Endodermal cell (in vitro differentiated cells): ENCODE results near the gene RASGEF1C. TPM values are rescaled to one million over a fixed set of nuclear protein-coding genes. Genes with fewer than 3 reads are reported as not detected.

ENCODE experiments used
- DNase-seq: peaks from one replicate; pipeline ENCODE4 v3.0.0-alpha.2; 2017
- H3K27ac ChIP-seq: 2 replicates; pipeline ENCODE4 v1.5.1; 2013; ENCODE audit warnings: mild to moderate bottlenecking, low read depth, low read length, moderate library complexity
- H3K27me3 ChIP-seq: 2 replicates; pipeline ENCODE4 v1.6.1; 2013; ENCODE audit warnings: mild to moderate bottlenecking, low read length, moderate library complexity; ENCODE audit not compliant: insufficient read depth, control insufficient read depth, poor library complexity, severe bottlenecking
- H3K36me3 ChIP-seq: 2 replicates; pipeline ENCODE4 v1.7.0; 2013; ENCODE audit warnings: mild to moderate bottlenecking, low read length, moderate library complexity; ENCODE audit not compliant: control insufficient read depth, insufficient read depth
- H3K4me1 ChIP-seq: one replicate; pipeline ENCODE4 v1.7.0; 2013; ENCODE audit warnings: low read length; ENCODE audit not compliant: control insufficient read depth, insufficient read depth
- H3K4me3 ChIP-seq: 2 replicates; pipeline ENCODE4 v1.5.1; 2013; ENCODE audit warnings: mild to moderate bottlenecking, low read length, moderate library complexity
- H3K9ac ChIP-seq: 2 replicates; pipeline ENCODE4 v1.6.1; 2013; ENCODE audit warnings: mild to moderate bottlenecking, low read length, moderate library complexity; ENCODE audit not compliant: poor library complexity, severe bottlenecking; ENCODE audit errors: extremely low read depth
- H3K9me3 ChIP-seq: 2 replicates; pipeline ENCODE4 v1.6.1; 2013; ENCODE audit warnings: mild to moderate bottlenecking, low read length, moderate library complexity; ENCODE audit not compliant: control insufficient read depth
- H3K27ac Mint-ChIP-seq: 2 replicates; pipeline ENCODE4 v1.8.0; 2020; ENCODE audit warnings: mixed read lengths
- H3K27me3 Mint-ChIP-seq: 2 replicates; pipeline ENCODE4 v1.8.0; 2021; ENCODE audit warnings: mild to moderate bottlenecking, mixed read lengths; ENCODE audit not compliant: insufficient read depth
- H3K36me3 Mint-ChIP-seq: 2 replicates; pipeline ENCODE4 v1.8.0; 2020; ENCODE audit warnings: low read depth, mixed read lengths
- H3K4me1 Mint-ChIP-seq: 2 replicates; pipeline ENCODE4 v1.8.0; 2020; ENCODE audit warnings: mixed read lengths
- H3K4me3 Mint-ChIP-seq: 2 replicates; pipeline ENCODE4 v1.8.0; 2020; ENCODE audit warnings: mild to moderate bottlenecking, moderate library complexity, mixed read lengths
- H3K9me3 Mint-ChIP-seq: 2 replicates; pipeline ENCODE4 v1.8.0; 2020; ENCODE audit warnings: mild to moderate bottlenecking, mixed read lengths
- CTCF ChIP-seq: fragments of 200-600 bp; sonication (generic); conservative IDR thresholded peaks from 2 replicates; pipeline ENCODE4 v1.5.0; 2021; ENCODE audit warnings: antibody characterized with exemption, mild to moderate bottlenecking
- WGBS, 2 experiments: methylation state at CpG; one replicate each; pipeline versions ENCODE4 v1.1.5 to v1.1.7; 2013; ENCODE audit warnings: missing lambda C conversion rate in 2 of 2, mixed read lengths in 1 of 2; ENCODE audit not compliant: insufficient coverage in 1 of 2, insufficient read length in 1 of 2; 5-methylcytosine and 5-hydroxymethylcytosine counted together
- total RNA-seq, 2 donors: library from RNA; stranded (reverse); fragmentation: NEBNext Ultra II Directional in 1 of 2; extraction: Animal tissue kit (Norgen Biotek cat#: 25700) in 1 of 2; gene quantifications; 2 replicates in 1 of 2; 3 replicates in 1 of 2; pipeline ENCODE4 v1.2.1, GENCODE V29; 2021

The RASGEF1C gene
- total RNA-seq, 2 donors from 2014 or later, result 0.62 to 0.75 TPM

- H3K9me3 Mint-ChIP-seq, result no peaks in the 10 kb centered on the region
- no peak overlapping the region for H3K27ac Mint-ChIP-seq
- H3K27ac ChIP-seq, result no peak overlapping the region
- peak overlapping the region; percentile 45 for H3K4me3 Mint-ChIP-seq
- DNase-seq, result no peak
- peaks cover 9% of the 10 kb centered on the region for H3K4me1 Mint-ChIP-seq
- 83 to 88% methylated on average over 11 to 14 of the region's 14 CpGs for WGBS, 2 experiments
- no peaks in the 10 kb centered on the region for H3K4me1 ChIP-seq
- no peaks in the 10 kb centered on the region for H3K9me3 ChIP-seq
- H3K36me3 Mint-ChIP-seq, result no peaks in the 10 kb centered on the region
- H3K4me3 ChIP-seq, result peak overlapping the region; percentile 74
- TF ChIP-seq CTCF, result no peak
- no peaks in the 10 kb centered on the region for H3K36me3 ChIP-seq
- H3K27me3 ChIP-seq, result peaks cover 9% of the 10 kb centered on the region
- H3K27me3 Mint-ChIP-seq, result peaks cover 42% of the 10 kb centered on the region
- H3K9ac ChIP-seq, result no peak overlapping the region
Measured at GRCh38 chr5:180208038-180208434, 975 bp downstream of the RASGEF1C start.

GRCh38 chr5:180207593-180207992 is 1.4 kb downstream of the RASGEF1C start:
- peak overlapping the region; percentile 45 for H3K4me3 Mint-ChIP-seq
- no peaks in the 10 kb centered on the region for H3K9me3 Mint-ChIP-seq
- H3K36me3 Mint-ChIP-seq, result no peaks in the 10 kb centered on the region
- H3K4me3 ChIP-seq, result no peak overlapping the region
- H3K4me1 Mint-ChIP-seq, result peaks cover 9% of the 10 kb centered on the region
- peaks cover 9% of the 10 kb centered on the region for H3K27me3 ChIP-seq
- DNase-seq, result peak; percentile 71
- no peak overlapping the region for H3K27ac ChIP-seq
- no peak overlapping the region for H3K27ac Mint-ChIP-seq
- 85 to 96% methylated on average over 7 to 25 of the region's 25 CpGs for WGBS, 2 experiments
- no peak for TF ChIP-seq CTCF
- H3K27me3 Mint-ChIP-seq, result peaks cover 42% of the 10 kb centered on the region
- H3K4me1 ChIP-seq, result no peaks in the 10 kb centered on the region
- no peak overlapping the region for H3K9ac ChIP-seq
- no peaks in the 10 kb centered on the region for H3K36me3 ChIP-seq
- H3K9me3 ChIP-seq, result no peaks in the 10 kb centered on the region

- Histone ChIP-seq H3K9ac (no peak overlapping the region), H3K27me3 (peaks cover 9% of the 10 kb centered on the region), H3K4me1 (no peaks in the 10 kb centered on the region), H3K36me3 (no peaks in the 10 kb centered on the region), H3K9me3 (no peaks in the 10 kb centered on the region), H3K27ac (no peak overlapping the region), H3K4me3 (no peak overlapping the region)
- H3K27me3 Mint-ChIP-seq, result peaks cover 40% of the 10 kb centered on the region
- no peak overlapping the region for H3K4me3 Mint-ChIP-seq
- TF ChIP-seq CTCF, result no peak
- no peaks in the 10 kb centered on the region for H3K36me3 Mint-ChIP-seq
- H3K9me3 Mint-ChIP-seq, result no peaks in the 10 kb centered on the region
- peaks cover 9% of the 10 kb centered on the region for H3K4me1 Mint-ChIP-seq
- WGBS, 2 experiments, result 89 to 92% methylated on average over 8 to 11 of the region's 11 CpGs
- H3K27ac Mint-ChIP-seq, result no peak overlapping the region
- no peak for DNase-seq
Measured at GRCh38 chr5:180206993-180207392, 2.0 kb downstream of the RASGEF1C start.
